Pancreas (tissue), 10 donors: Measurements from ENCODE around the gene TNS2. TPM values are rescaled to one million over a fixed set of nuclear protein-coding genes. Genes with fewer than 3 reads are reported as not detected.

Source experiments
- ATAC-seq, 4 donors: fragments of 200-7000 bp; cut with Tn5 transposase; one replicate each; pipeline versions ENCODE4 v1.8.0 to v1.9.1; 2020; ENCODE audit warnings: mild to moderate bottlenecking in 4 of 4, moderate library complexity in 4 of 4
- DNase-seq, 6 donors: peaks; one replicate each; pipeline ENCODE4 v3.0.0-alpha.2; 2020
- FAIRE-seq: peaks from 2 replicates; lab custom pipeline; 2012; peaks lifted over from hg19 to GRCh38; lab: Jason Lieb, UNC
- H3K27ac ChIP-seq, 4 donors: fragments of 200-600 bp; sonication (generic); 1 replicate in 3 of 4; 2 replicates in 1 of 4; pipeline versions ENCODE4 v1.5.0 to v1.8.0; 2020
- H3K27me3 ChIP-seq, 4 donors: fragments of 200-600 bp; one replicate each; pipeline ENCODE4 v1.8.0; 2021
- H3K36me3 ChIP-seq, 3 donors: fragments of 200-600 bp; sonication (generic) in 1 of 3; one replicate each; pipeline versions ENCODE4 v1.5.0 to v1.8.0; 2020 to 2021
- H3K4me1 ChIP-seq, 3 donors: fragments of 200-600 bp; one replicate each; pipeline ENCODE4 v1.8.0; 2021
- H3K4me3 ChIP-seq, 4 donors: fragments of 200-600 bp; sonication (generic) in 2 of 4; one replicate each; pipeline versions ENCODE4 v1.5.0 to v1.8.0; 2020 to 2021
- H3K9me3 ChIP-seq, 4 donors: fragments of 200-600 bp; one replicate each; pipeline ENCODE4 v1.8.0; 2021
- CTCF ChIP-seq, 4 donors: fragments of 200-600 bp; sonication (generic) in 3 of 4; IDR thresholded peaks; one replicate each; pipeline versions ENCODE4 v1.5.0 to v1.8.0; 2021; ENCODE audit warnings: antibody characterized with exemption in 4 of 4
- WGBS, 2 donors: extraction: QIAGEN DNeasy Blood & Tissue Kit; methylation state at CpG; one replicate each; pipeline ENCODE4 v1.1.7; 2013; 5-methylcytosine and 5-hydroxymethylcytosine counted together
- intact Hi-C, 3 donors: fragments of 100-400 bp; cut with DNase I; formaldehyde crosslinking; loops; one replicate each; pipeline versions ENCODE4 v1.11.1 to v1.14.2; 2022
- polyA plus RNA-seq, 2 donors: library from polyadenylated mRNA; stranded (reverse); fragments of 200-250 nt; gene quantifications; one replicate each; pipeline ENCODE4 v1.2.3, GENCODE V29; 2013
- total RNA-seq, 6 donors: library from RNA; stranded (reverse); fragmentation: NEBNext Ultra II Directional in 4 of 6; extraction: Animal tissue kit (Norgen Biotek cat#: 25700) in 4 of 6; gene quantifications; one replicate each; pipeline versions ENCODE4 v1.2.1 to v1.2.4, GENCODE V29; 2021 to 2023
- donor health status: healthy with polysubstance abuse.
- donor health status: DM: no; HTN: no; CAD: no; lungs with moderate emphysema.
- donor health status: DM: no; HTN: no; CAD: no.
- donor health status: control.
- donor health status: control.
- donor health status: Bipolar disorder and iron deficiency.
- donor health status: DM: yes; HTN: yes; CAD: no.
- donor health status: DM: no; HTN: no; CAD: no.
- donor health status: DM: no; HTN: no; CAD: no.
- donor health status: DM: yes; HTN: yes; CAD: no.

The TNS2 gene
- total and polyA plus RNA-seq, 8 donors = 22.7 to 183 (median 37.2) TPM

DNA sequence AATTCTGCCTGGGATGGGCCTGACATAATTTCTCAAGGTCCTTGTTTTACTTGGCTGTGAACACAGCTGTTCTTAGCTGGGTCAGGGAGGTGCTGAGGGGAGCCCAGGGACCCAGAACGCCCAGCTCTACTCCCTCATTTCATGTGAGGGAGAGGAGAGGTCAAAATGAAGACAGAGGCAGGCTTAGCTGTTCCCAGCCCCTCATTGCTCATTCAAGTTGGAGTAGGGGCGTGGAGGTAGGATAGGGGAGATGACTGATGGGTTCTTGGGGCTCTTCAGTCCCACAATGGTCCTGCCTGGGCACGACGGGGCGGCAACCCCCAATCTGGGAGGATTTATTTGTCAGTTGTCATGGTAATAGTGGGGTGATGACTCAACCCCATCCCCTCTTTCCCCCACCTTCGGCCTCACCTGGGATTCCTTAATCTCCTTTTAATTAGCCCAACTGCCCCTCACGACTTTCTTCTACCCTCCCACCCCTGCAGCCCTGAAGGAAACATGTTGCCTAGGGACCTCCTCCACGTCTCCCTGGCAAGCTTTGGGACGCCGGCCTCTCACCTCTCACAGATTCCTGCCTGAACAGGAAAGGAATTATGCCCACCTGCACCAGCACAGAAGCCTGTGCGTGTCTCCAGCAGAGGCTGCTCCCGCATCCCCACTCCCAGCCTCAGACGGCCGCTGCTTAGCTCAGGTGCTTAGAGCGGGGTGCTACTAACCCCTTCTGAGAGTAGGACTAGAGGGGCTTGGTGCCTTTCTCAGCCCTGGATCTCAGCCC, 19.1 kb downstream of the TNS2 start:
- intact Hi-C loops = loop anchor here in 2 of 3 donors (10.0 kb wide), 1 partner anchor 126 kb away; no protein-coding TSS in a partner anchor
- Histone ChIP-seq H3K4me3 (no peak overlapping the region), H3K27me3 (no peaks in the 10 kb centered on the region), H3K4me1 (peaks cover 0 to 7% (median 0%) of the 10 kb centered on the region in 3 donors), H3K27ac (no peak overlapping the region), H3K9me3 (no peaks in the 10 kb centered on the region), H3K36me3 (peaks cover 0 to 20% (median 0%) of the 10 kb centered on the region in 3 donors)
- TF ChIP-seq CTCF (IDR thresholded peaks at IDR 0.05) = no peak
- FAIRE-seq = no peak
- ATAC-seq = no peak
- 77 to 84% methylated on average over 15 of the region's 15 CpGs for WGBS, 2 donors
- DNase-seq = no peak

DNA sequence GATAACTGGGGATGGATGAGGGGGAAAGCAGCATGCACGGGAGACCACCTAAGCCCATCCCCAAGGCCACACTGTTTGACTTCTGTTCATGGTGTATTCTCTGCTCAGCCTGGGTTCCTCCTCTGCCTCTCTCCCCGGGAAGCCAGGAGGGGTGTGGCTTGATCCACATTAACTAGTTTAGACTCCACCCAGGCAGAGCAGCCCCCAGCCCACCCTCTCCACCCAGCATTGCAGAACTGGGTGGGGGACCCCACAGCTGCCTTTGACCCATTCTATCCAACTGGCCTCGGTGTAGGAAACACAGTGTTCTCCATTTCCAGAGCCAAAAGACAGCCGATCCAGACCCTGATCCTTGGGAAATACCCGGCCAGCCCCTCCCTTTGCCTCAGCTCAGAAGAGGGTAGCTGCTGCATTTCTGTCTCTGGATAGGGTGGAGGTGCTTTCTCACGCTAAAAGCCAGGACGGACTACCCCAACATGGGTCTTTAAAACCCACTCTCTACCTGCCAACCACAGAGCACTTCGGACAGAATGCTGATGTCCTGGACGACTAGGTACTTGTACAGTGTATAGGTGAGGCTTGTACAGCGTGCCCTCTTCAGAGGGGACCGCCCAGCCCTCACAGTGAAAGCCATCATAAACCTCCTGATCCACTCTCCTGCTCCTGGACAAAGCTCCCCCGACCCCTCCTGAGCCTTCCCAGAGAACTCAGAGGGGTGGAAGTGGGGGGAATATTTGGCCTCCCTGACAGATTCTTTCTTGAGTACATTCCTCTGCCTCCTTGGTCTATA, 20.0 kb downstream of the TNS2 start:
- Histone ChIP-seq H3K4me3 (no peak overlapping the region), H3K9me3 (no peaks in the 10 kb centered on the region), H3K4me1 (peaks cover 0 to 8% (median 0%) of the 10 kb centered on the region in 3 donors), H3K27me3 (no peaks in the 10 kb centered on the region), H3K27ac (no peak overlapping the region), H3K36me3 (peaks cover 0 to 23% (median 4%) of the 10 kb centered on the region in 3 donors)
- no peak for FAIRE-seq
- intact Hi-C loops = loop anchor here in 2 of 3 donors (10.0 kb wide), 1 partner anchor 125 kb away; no protein-coding TSS in a partner anchor
- no peak for TF ChIP-seq CTCF (IDR thresholded peaks at IDR 0.05)
- ATAC-seq = no peak
- 78 to 85% methylated on average over 12 of the region's 12 CpGs for WGBS, 2 donors
- DNase-seq = peak in 1 of 6 donors; percentile 14

- H3K9me3 ChIP-seq = no peaks in the 10 kb centered on the region
- DNase-seq (peak in 1 of 6 donors; percentile 10), FAIRE-seq (no peak), ATAC-seq (no peak)
- no peak for TF ChIP-seq CTCF (IDR thresholded peaks at IDR 0.05)
- 83 to 88% methylated on average over 7 of the region's 7 CpGs for WGBS, 2 donors
- peaks cover 0 to 26% (median 8%) of the 10 kb centered on the region in 3 donors for H3K36me3 ChIP-seq
- no peaks in the 10 kb centered on the region for H3K27me3 ChIP-seq
- intact Hi-C loops = no loop called here
- H3K27ac ChIP-seq = no peak overlapping the region
- H3K4me3 ChIP-seq = no peak overlapping the region
- H3K4me1 ChIP-seq = peaks cover 0 to 8% (median 0%) of the 10 kb centered on the region in 3 donors
Observed at GRCh38 chr12:53070877-53071492, 21.1 kb downstream of the TNS2 start.

GRCh38 chr12:53071591-53072551, 22.0 kb downstream of the TNS2 start:
- DNase-seq = peak in 4 of 6 donors; percentile 17 to 53 (median 38)
- intact Hi-C loops = no loop called here
- Histone ChIP-seq H3K4me1 (peaks cover 0 to 12% (median 2%) of the 10 kb centered on the region in 3 donors), H3K27ac (no peak overlapping the region), H3K27me3 (no peaks in the 10 kb centered on the region), H3K9me3 (no peaks in the 10 kb centered on the region), H3K36me3 (peaks cover 0 to 31% (median 8%) of the 10 kb centered on the region in 3 donors), H3K4me3 (no peak overlapping the region)
- peak in 1 of 4 donors; percentile 4 for ATAC-seq
- no peak for TF ChIP-seq CTCF (IDR thresholded peaks at IDR 0.05)
- 76 to 87% methylated on average over 11 of the region's 11 CpGs for WGBS, 2 donors
- no peak for FAIRE-seq
